Prostate gland (tissue), 2 donors: ENCODE measurements around the gene INHBE. TPM values are rescaled to one million over a fixed set of nuclear protein-coding genes. Genes with fewer than 3 reads are reported as not detected.

Experiments used
- small RNA-seq, 2 donors: library from RNA; depleted of rRNA; stranded (forward); fragments of <200 nt; gene quantifications; one replicate each; pipeline ENCODE3, GENCODE V24; 2016
- total RNA-seq, 2 donors: library from RNA; depleted of rRNA; stranded (reverse); fragments of >200 nt; gene quantifications; one replicate each; pipeline ENCODE4 v1.1.0, GENCODE V29; 2016

The INHBE gene
- total RNA-seq, 2 donors from 2014 or later: not detected

Small RNAs within 50 kb of the gene (small RNA-seq; reads per million reads assigned to genes)
- gene RNU6-879P: 0 reads per million in 2 donors

Other genes starting within 250 kb of the INHBE start
- 10 to 100 TPM; 10.2 to 18.1 TPM for gene NXPH4, start 238.5 kb upstream of the INHBE start, total RNA-seq
- gene SHMT2, start 225.6 kb upstream of the INHBE start, total RNA-seq: 10 to 100 TPM; 49.6 to 51.4 TPM
- 10 to 100 TPM in 1 of 2 donors, 1 to 10 TPM in 1; 4.8 to 20.9 TPM for gene STAC3, start 204.1 kb upstream of the INHBE start, total RNA-seq
- gene R3HDM2, start 24.3 kb upstream of the INHBE start, total RNA-seq: 10 to 100 TPM; 38.7 to 80.9 TPM
- gene INHBC, start 20.5 kb upstream of the INHBE start, total RNA-seq: under 1 TPM; 0.46 to 0.57 TPM
- 10 to 100 TPM in 1 of 2 donors, 1 to 10 TPM in 1; 1.7 to 11.5 TPM for gene GLI1, start 4.5 kb downstream of the INHBE start, total RNA-seq
- gene ARHGAP9, start 24.6 kb downstream of the INHBE start, total RNA-seq: 10 to 100 TPM in 1 of 2 donors, 1 to 10 TPM in 1; 3.5 to 13.6 TPM
- 10 to 100 TPM; 67.2 to 90.0 TPM for gene MARS1, start 32.8 kb downstream of the INHBE start, total RNA-seq
- gene DDIT3, start 65.2 kb downstream of the INHBE start, total RNA-seq: 10 to 100 TPM; 39.0 to 51.8 TPM
- gene MBD6, start 67.5 kb downstream of the INHBE start, total RNA-seq: 10 to 100 TPM; 54.5 to 92.1 TPM
- 100 to 1,000 TPM; 131 to 157 TPM for gene DCTN2, start 91.9 kb downstream of the INHBE start, total RNA-seq
- 1 to 10 TPM in 1 of 2 donors, under 1 TPM in 1; 0.50 to 3.7 TPM for gene KIF5A, start 94.7 kb downstream of the INHBE start, total RNA-seq
- 10 to 100 TPM; 37.4 to 51.1 TPM for gene PIP4K2C, start 135.9 kb downstream of the INHBE start, total RNA-seq
- gene DTX3, start 149.5 kb downstream of the INHBE start, total RNA-seq: 10 to 100 TPM; 42.2 to 59.9 TPM
- gene ARHGEF25, start 156.1 kb downstream of the INHBE start, total RNA-seq: 10 to 100 TPM; 16.6 to 32.5 TPM
- 1 to 10 TPM; 2.2 to 6.7 TPM for gene B4GALNT1, start 177.9 kb downstream of the INHBE start, total RNA-seq
- gene OS9, start 238.8 kb downstream of the INHBE start, total RNA-seq: 100 to 1,000 TPM; 210 to 321 TPM